Cardiac fibroblast (primary cell): ENCODE measurements around the gene BPIFB1.
A peak's percentile ranks its signal among the peaks of the same experiment; 100 is the strongest.

Experiments used
- DNase-seq, 2 donors: peaks; one replicate each; pipeline versions ENCODE4 v3.0.0 to v3.0.0-alpha.2; 2010; ENCODE audit warnings: low read depth in 2 of 2
- H3K4me3 ChIP-seq, 2 donors: replicated peaks in 1 of 2; 1 replicate in 1 of 2; 2 replicates in 1 of 2; pipeline ENCODE4 v1.5.1; 2011; ENCODE audit warnings: low read depth in 2 of 2, low read length in 2 of 2, mild to moderate bottlenecking in 2 of 2, moderate library complexity in 1 of 2
- TF ChIP-seq, protein P1 (sequence below): IDR thresholded peaks from one replicate; pipeline ENCODE4 v1.5.1; 2011; ENCODE audit warnings: low read depth, mild to moderate bottlenecking, low read length, inconsistent platforms

The BPIFB1 gene

DNA sequence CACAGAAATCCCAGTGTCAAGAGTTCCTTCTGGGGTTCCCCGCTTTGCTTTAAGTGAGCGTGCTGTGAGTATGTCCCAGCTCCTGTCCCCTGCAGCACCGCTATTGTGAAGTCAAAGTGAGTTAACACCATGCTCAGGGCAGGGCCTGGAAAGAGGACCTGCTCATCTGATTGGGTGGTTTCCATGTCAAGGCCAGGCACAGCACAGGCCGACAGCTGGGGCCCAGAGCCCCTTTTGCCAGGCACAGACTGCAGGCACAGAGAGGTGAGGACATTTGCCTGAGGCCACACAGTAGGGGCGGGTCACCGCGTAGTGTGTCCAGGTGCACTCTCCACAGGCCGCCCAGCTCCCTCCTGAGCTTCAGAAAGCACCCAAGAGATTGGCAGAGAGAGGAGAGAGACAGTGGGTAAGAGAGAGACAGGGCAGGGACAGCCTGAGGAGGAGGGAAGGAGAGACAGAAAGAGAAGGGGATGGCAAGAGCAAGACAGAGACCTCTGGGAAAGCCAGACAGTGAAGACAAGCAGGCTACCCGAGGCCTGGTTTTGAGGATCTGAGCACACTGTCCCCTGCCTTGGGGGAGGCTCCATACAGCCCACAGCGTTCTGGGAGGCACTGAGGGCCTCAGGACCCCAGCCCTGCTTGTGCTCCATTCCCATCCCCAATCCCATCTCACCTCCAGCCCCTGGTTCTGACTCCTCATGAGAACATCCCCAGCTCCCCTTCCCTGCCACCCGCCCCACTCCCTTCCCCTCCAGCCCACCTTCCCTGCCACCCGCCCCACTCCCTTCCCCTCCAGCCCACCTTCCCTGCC, 6.5 kb upstream of the BPIFB1 start:
- TF ChIP-seq, protein P1, sequence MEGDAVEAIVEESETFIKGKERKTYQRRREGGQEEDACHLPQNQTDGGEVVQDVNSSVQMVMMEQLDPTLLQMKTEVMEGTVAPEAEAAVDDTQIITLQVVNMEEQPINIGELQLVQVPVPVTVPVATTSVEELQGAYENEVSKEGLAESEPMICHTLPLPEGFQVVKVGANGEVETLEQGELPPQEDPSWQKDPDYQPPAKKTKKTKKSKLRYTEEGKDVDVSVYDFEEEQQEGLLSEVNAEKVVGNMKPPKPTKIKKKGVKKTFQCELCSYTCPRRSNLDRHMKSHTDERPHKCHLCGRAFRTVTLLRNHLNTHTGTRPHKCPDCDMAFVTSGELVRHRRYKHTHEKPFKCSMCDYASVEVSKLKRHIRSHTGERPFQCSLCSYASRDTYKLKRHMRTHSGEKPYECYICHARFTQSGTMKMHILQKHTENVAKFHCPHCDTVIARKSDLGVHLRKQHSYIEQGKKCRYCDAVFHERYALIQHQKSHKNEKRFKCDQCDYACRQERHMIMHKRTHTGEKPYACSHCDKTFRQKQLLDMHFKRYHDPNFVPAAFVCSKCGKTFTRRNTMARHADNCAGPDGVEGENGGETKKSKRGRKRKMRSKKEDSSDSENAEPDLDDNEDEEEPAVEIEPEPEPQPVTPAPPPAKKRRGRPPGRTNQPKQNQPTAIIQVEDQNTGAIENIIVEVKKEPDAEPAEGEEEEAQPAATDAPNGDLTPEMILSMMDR = no peak
- no peak for DNase-seq
- H3K4me3 ChIP-seq = no peak overlapping the region

DNA sequence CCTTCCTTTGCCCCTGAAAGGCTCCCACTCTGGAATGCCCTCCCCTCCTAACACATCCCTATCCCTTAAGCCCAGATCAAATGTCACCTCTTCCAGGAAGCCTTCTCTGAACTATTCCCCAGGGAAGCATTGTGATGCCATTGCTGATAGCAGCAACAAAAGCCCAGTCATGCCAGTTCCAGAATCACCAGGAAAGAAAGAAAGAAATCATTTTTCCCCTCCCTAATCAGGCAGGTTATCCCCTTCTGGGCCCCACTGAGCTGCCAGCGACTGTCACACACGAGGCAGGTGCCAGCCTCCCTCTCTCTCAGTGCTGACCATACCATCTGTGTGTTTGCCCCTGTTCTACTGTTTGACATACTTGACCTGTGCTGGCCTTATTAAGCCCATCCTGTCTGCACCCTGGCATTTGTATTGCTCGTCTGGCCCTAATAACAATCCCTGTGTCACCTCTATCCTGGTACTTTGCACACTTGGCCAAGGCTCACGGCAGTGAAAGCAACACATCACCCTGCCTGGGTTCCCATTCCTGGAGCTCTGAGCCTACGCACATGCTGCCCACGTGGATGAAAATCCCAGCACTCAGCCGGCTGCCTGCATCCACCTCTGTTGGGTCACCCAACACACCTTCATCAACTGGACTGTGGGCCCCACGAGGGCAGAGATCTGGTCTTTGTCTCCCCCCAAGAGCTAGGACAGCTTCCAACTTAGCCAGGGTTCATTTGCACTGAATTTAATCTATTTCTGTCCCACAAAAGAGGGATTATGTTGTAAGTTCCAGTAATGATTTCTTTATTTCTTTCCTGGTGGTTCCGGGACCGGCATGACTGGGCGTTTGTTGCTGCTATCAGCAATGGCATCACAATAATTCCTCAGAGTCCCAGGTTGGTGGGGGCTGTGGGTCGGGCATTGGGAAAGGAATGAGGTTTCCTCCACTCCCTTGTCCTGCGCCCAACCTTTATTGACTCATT, 5.3 kb upstream of the BPIFB1 start:
- TF ChIP-seq, protein P1 = no peak
- peak in 1 of 2 donors; percentile 8 for DNase-seq
- no peak overlapping the region for H3K4me3 ChIP-seq

DNA sequence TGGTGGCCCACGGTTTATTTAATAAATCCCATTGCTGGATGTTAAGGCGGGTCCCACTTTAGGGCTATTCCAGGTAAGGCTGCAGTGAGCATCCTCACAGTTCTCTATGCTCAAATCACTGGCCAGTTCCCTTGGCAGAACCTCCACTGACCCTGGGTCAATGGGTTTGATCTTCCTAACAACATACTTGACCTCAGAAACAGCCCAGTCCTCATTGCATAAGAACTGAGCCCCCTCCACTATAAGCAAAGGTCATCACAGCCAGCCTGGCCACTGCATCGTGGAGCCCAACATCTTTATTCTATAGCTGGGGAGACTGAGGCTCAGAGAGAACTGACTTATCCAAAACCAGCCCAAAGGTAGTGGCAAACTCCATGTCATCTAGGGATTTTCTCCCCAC, 4.3 kb upstream of the BPIFB1 start:
- DNase-seq = no peak
- TF ChIP-seq, protein P1 = no peak

DNA sequence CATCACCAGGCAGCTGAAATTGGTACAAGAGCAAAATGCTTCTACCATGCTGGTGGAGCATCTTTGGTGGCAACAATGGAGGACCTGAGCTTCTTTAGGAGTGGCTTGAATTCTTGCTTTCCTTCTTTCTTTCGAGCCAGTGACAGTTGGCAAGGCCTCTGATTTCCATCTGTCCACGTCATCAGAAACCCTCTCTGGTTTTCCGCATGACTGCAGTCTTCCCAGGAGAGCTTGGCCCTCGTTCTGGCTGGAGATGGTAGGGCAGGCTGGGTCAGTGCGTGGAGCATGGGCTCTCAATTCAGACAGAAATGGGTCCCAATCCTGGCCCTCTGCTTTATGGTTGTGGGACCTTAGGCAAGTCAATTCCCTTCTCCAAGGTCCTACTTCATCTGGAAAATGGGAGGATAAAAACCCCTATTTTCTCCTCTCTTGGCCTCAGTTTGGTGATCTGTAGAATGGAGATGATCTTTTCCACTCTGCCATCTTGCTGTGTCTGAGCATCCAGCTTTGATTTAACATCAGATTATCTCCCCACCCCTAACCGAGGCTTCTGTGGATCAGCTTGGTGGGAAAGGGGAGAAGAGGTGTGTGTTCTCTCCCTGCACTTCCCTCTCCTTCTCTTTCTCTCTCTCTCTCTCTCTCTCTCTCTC, 3.6 kb upstream of the BPIFB1 start:
- TF ChIP-seq, protein P1 = no peak
- H3K4me3 ChIP-seq = no peak overlapping the region
- DNase-seq = no peak

More for the DNA sequence above, 4.3 kb upstream of the BPIFB1 start:
- no peak overlapping the region for H3K4me3 ChIP-seq

DNA sequence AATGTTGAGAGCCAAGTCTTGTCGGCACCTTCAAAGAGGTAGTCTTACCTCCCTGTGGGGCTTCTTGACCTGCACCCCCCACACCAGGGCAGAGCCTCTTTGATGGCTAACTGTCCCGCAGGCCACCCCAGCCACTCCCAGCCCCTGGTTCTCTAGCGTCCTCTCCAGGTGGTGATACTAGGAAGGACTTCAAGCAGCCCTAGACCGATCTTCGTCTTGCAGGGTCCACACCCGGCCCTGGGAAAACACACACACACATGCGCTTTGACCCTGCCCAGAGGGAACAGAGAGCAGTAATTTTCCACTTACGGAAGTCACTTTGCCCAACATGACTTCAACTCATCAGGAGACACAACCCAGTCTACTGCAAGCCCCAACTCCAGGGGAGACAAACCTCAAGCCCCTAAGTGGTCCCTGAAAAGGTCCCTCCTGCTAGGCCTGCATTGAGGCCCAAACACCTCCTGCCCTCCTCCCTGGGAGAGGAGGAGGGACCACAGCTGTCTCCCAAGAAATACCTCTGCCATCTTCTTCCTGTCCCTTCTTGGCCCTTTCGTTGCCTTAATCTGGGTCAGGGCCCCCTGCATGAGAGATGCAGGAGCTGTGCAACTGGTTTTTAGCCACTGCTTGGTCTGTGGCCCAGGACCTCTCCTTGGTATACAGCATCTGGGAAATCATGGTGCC, 2.9 kb upstream of the BPIFB1 start:
- no peak for DNase-seq
- TF ChIP-seq, protein P1 = no peak
- H3K4me3 ChIP-seq = no peak overlapping the region

DNA sequence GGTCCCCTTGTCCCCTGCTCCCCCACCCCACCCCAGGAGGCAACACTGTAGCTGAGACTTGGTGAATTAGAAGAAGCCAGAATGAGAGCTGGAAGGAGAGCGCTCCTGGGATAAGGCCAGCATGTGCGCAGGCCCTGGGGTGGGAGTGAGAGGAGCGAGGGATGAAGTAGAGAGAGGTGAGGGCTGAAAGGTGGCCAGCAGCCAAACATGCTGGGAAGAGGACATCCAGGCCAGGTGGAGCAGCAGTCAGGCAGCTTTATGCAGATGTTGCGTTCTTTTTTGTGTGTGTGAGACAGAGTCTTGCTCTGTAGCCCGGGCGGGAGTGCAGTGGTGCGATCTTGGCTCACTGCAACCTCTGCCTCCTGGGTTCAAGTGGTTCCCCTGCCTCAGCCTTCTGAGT, 2.2 kb upstream of the BPIFB1 start:
- H3K4me3 ChIP-seq = no peak overlapping the region
- TF ChIP-seq, protein P1 = no peak
- no peak for DNase-seq
